Activated CD8-positive, alpha-beta memory T cell treated with anti-CD3 and anti-CD28 coated beads for 36 hours (primary cell): Measurements from ENCODE around the gene C11orf97. TPM values are rescaled to one million over a fixed set of nuclear protein-coding genes. Genes with fewer than 3 reads are reported as not detected.

Experiments
- total RNA-seq, 2 experiments: library from RNA; stranded (reverse); gene quantifications; one replicate each; pipeline ENCODE4 v1.2.3, GENCODE V29; 2021

C11orf97 gene
- total RNA-seq, 2 experiments from 2014 or later = not detected

Other genes with a start within 250 kb of the C11orf97 start
- gene IZUMO1R, start 207.9 kb upstream of the C11orf97 start, total RNA-seq = not detected
- gene GPR83, start 111.0 kb upstream of the C11orf97 start, total RNA-seq = under 1 TPM; 0.13 to 0.19 TPM
- gene MRE11, start 18.6 kb upstream of the C11orf97 start, total RNA-seq = 10 to 100 TPM; 45.2 to 46.1 TPM
- gene ANKRD49, start 18.5 kb upstream of the C11orf97 start, total RNA-seq = 10 to 100 TPM; 16.5 to 18.3 TPM
- 1 to 10 TPM; 6.9 to 7.0 TPM for gene FUT4, start 31.5 kb downstream of the C11orf97 start, total RNA-seq
- gene PIWIL4, start 54.9 kb downstream of the C11orf97 start, total RNA-seq = under 1 TPM; 0.23 to 0.36 TPM